ENCODE results near the gene ZFX. TPM values are rescaled to one million over a fixed set of nuclear protein-coding genes. Genes with fewer than 3 reads are reported as not detected.

ZFX gene
- total and polyA plus RNA-seq, 2 of the 8 experiments (the other 6 are each of a cell fraction or from before 2014, with no cell fraction given) = 2.8 to 22.0 TPM

GRCh38 chrX:24168807-24169206 lies 19.3 kb downstream of the ZFX start:
- no peak for FAIRE-seq
- Histone ChIP-seq H2BK120ac (replicated peaks; ENCODE audit: low read depth, low read length) (no peak overlapping the region), H2BK12ac (ENCODE audit: low read depth, low read length) (no peak overlapping the region), H4K5ac (ENCODE audit: insufficient read length, low read depth, low read length) (no peak overlapping the region), H3K4me3 (ENCODE audit: extremely low read depth in 1 of 4, insufficient read depth in 2 of 4, low read depth in 3 of 4, low read length in 4 of 4) (peak overlapping the region in 1 of 4 experiments; percentile 32; a peak in 1 of 8 replicates), H3K14ac (ENCODE audit: insufficient read length) (no peak overlapping the region), H3K9ac (replicated peaks in 1 of 4; ENCODE audit: extremely low read depth in 1 of 4, low read depth in 3 of 4, low read length in 3 of 4) (no peak overlapping the region), H3K23me2 (ENCODE audit: low read depth, low read length) (no peaks in the 10 kb centered on the region), H3K4me2 (ENCODE audit: insufficient read depth in 1 of 2, low read depth in 2 of 2, low read length in 2 of 2) (0 out of 4 replicates have a peak overlapping the region, but pooled peaks of 1 of the 2 experiments have one; percentile 28), H2AK5ac (ENCODE audit: low read depth, low read length) (no peak overlapping the region), H4K8ac (ENCODE audit: extremely low read depth, insufficient read depth, low read length) (no peak overlapping the region), H3K27me3 (replicated peaks in 1 of 4; ENCODE audit: control insufficient read depth in 3 of 4, extremely low read depth in 1 of 4, insufficient read depth in 3 of 4, low read length in 3 of 4) (no peaks in the 10 kb centered on the region), H3K79me2 (ENCODE audit: control insufficient read depth in 1 of 2, insufficient read depth in 2 of 2, low read length in 2 of 2) (peaks cover 0 to 79% of the 10 kb centered on the region in 2 experiments; a peak in 2 of 4 replicates), H3K4ac (replicated peaks; ENCODE audit: insufficient read length, low read depth, low read length) (no peak overlapping the region), H4K91ac (replicated peaks; ENCODE audit: insufficient read length, low read length) (no peak overlapping the region), H3K79me1 (ENCODE audit: low read depth, low read length) (no peaks in the 10 kb centered on the region), H3K4me1 (replicated peaks in 1 of 4; ENCODE audit: control insufficient read depth in 3 of 4, insufficient read depth in 4 of 4, low read length in 3 of 4) (peaks cover 0 to 4% (median 2%) of the 10 kb centered on the region in 4 experiments; a peak in 4 of 7 replicates), H3K9me3 (ENCODE audit: insufficient read depth in 2 of 2, low read depth in 1 of 2, low read length in 1 of 2) (no peaks in the 10 kb centered on the region), H2AFZ (ENCODE audit: low read length) (no peak overlapping the region), H3K56ac (replicated peaks; ENCODE audit: insufficient read length, low read depth, low read length) (no peak overlapping the region), H3K18ac (ENCODE audit: extremely low read depth, low read length) (no peak overlapping the region), H3K23ac (ENCODE audit: insufficient read length) (no peak overlapping the region), H4K20me1 (replicated peaks in 1 of 2; ENCODE audit: control insufficient read depth in 1 of 2, insufficient read depth in 2 of 2, low read length in 2 of 2) (no peaks in the 10 kb centered on the region), H3K27ac (ENCODE audit: low read depth, low read length) (no peak overlapping the region), H3K36me3 (ENCODE audit: control insufficient read depth in 2 of 4, insufficient read depth in 4 of 4, low read length in 3 of 4) (peaks cover 0 to 7% (median 3%) of the 10 kb centered on the region in 4 experiments; a peak in 3 of 8 replicates), H2BK5ac (ENCODE audit: low read depth, low read length) (no peak overlapping the region), H2BK15ac (ENCODE audit: low read length) (no peak overlapping the region), H2BK20ac (ENCODE audit: low read length) (no peak overlapping the region)
- DNase-seq (ENCODE audit: low read depth in 1 of 2, low spot score in 2 of 2) = no peak
- WGBS, 2 experiments (ENCODE audit: extremely low coverage in 1 of 2, insufficient coverage in 1 of 2, insufficient read length in 1 of 2, insufficient replicate concordance in 2 of 2, low coverage in 1 of 2, low lambda C conversion rate in 2 of 2, missing lambda C conversion rate in 1 of 2) = 74% methylated on average over 5 of the region's 5 CpGs; no CpG with 5 or more reads in 1 of the 2 experiments
- TF ChIP-seq HDAC6 (IDR thresholded peaks at IDR 0.05; ENCODE audit: low read depth, low read length) = no peak
- no peak for TF ChIP-seq RAD21 (IDR thresholded peaks at IDR 0.05 in 1 of 2, conservative IDR thresholded peaks at IDR 0.05 in 1 of 2; ENCODE audit: low read depth in 2 of 2, low read length in 2 of 2)
- no peak for TF ChIP-seq E2F6 (IDR thresholded peaks at IDR 0.05)
- no peak for TF ChIP-seq RBBP5 (IDR thresholded peaks at IDR 0.05; ENCODE audit: borderline replicate concordance, low read depth, low read length)
- no peak for TF ChIP-seq CHD2 (IDR thresholded peaks at IDR 0.05; ENCODE audit: low read length)
- no peak for TF ChIP-seq CBX5 (IDR thresholded peaks at IDR 0.05; ENCODE audit: low read depth, low read length)
- TF ChIP-seq CHD1 (IDR thresholded peaks at IDR 0.05; ENCODE audit: low read depth, low read length) = no peak
- ChIA-PET POLR2A (ENCODE audit: partially characterized antibody) (interaction anchor here (1.2 kb wide), 1 partner anchor 10 kb away, joined by 3 read pairs; no protein-coding TSS in a partner anchor), CTCF (ENCODE audit: partially characterized antibody) (no interaction called here)

Data from H1 (cell line).